Neuronal stem cell (in vitro differentiated cells): ENCODE measurements around the gene CCDC148.

Source experiments
- DNase-seq: peaks from one replicate; pipeline ENCODE4 v3.0.0-alpha.2; 2013; ENCODE audit warnings: low spot score
- H2AFZ ChIP-seq: one replicate; pipeline ENCODE4 v1.6.1; 2013; ENCODE audit warnings: mild to moderate bottlenecking, low read length, inconsistent platforms
- H2AK5ac ChIP-seq: 2 replicates; pipeline ENCODE4 v1.6.1; 2013; ENCODE audit warnings: low read depth, mild to moderate bottlenecking, inconsistent platforms, low read length, moderate library complexity, mixed read lengths
- H2BK120ac ChIP-seq: 2 replicates; pipeline ENCODE4 v1.6.1; 2013; ENCODE audit warnings: low read depth, mild to moderate bottlenecking, inconsistent platforms, low read length, moderate library complexity, mixed read lengths
- H2BK12ac ChIP-seq: one replicate; pipeline ENCODE4 v1.6.1; 2013; ENCODE audit warnings: low read length, inconsistent platforms
- H2BK15ac ChIP-seq: 2 replicates; pipeline ENCODE4 v1.6.1; 2013; ENCODE audit warnings: mild to moderate bottlenecking, low read length, inconsistent platforms, mixed read lengths
- H2BK5ac ChIP-seq: one replicate; pipeline ENCODE4 v1.6.1; 2013; ENCODE audit warnings: inconsistent platforms, mild to moderate bottlenecking, low read length, moderate library complexity
- H3K14ac ChIP-seq: one replicate; pipeline ENCODE4 v1.6.1; 2013; ENCODE audit warnings: low read length, inconsistent platforms
- H3K18ac ChIP-seq: 2 replicates; pipeline ENCODE4 v1.6.1; 2013; ENCODE audit warnings: low read length, inconsistent platforms
- H3K23ac ChIP-seq: 2 replicates; pipeline ENCODE4 v1.6.1; 2013; ENCODE audit warnings: low read depth, mild to moderate bottlenecking, mixed read lengths, low read length, inconsistent platforms; ENCODE audit not compliant: poor library complexity
- H3K27ac ChIP-seq: replicated peaks from 3 replicates; pipeline ENCODE4 v1.5.1; 2013; ENCODE audit warnings: low read length, inconsistent platforms
- H3K27me3 ChIP-seq, 3 experiments: 2 replicates each; pipeline ENCODE4 v1.6.1; 2013; ENCODE audit warnings: low read length in 3 of 3, mild to moderate bottlenecking in 2 of 3, inconsistent platforms in 1 of 3, low read depth in 1 of 3, mixed read lengths in 1 of 3, moderate library complexity in 1 of 3; ENCODE audit not compliant: control insufficient read depth in 3 of 3, insufficient read depth in 3 of 3
- H3K36me3 ChIP-seq, 2 donors: replicated peaks in 1 of 2; 2 replicates each; pipeline ENCODE4 v1.6.1; 2013; ENCODE audit warnings: low read length in 2 of 2; ENCODE audit not compliant: control insufficient read depth in 2 of 2, insufficient read depth in 2 of 2
- H3K4ac ChIP-seq: 2 replicates; pipeline ENCODE4 v1.6.1; 2013; ENCODE audit warnings: inconsistent platforms, mild to moderate bottlenecking, low read length, moderate library complexity
- H3K4me1 ChIP-seq, 2 donors: 1 replicate in 1 of 2; 2 replicates in 1 of 2; pipeline ENCODE4 v1.6.1; 2013; ENCODE audit warnings: low read length in 2 of 2, low read depth in 1 of 2; ENCODE audit not compliant: control insufficient read depth in 2 of 2, insufficient read depth in 1 of 2
- H3K4me2 ChIP-seq: one replicate; pipeline ENCODE4 v1.6.1; 2013; ENCODE audit warnings: mild to moderate bottlenecking, low read length, inconsistent platforms; ENCODE audit not compliant: insufficient read depth, poor library complexity, severe bottlenecking
- H3K4me3 ChIP-seq, 2 donors: 2 replicates each; pipeline ENCODE4 v1.5.1; 2013; ENCODE audit warnings: low read length in 2 of 2, mild to moderate bottlenecking in 2 of 2, inconsistent platforms in 1 of 2, moderate library complexity in 1 of 2
- H3K79me1 ChIP-seq: one replicate; pipeline ENCODE4 v1.6.1; 2013; ENCODE audit warnings: low read depth, mild to moderate bottlenecking, inconsistent platforms, low read length, moderate library complexity
- H3K9ac ChIP-seq: one replicate; pipeline ENCODE4 v1.6.1; 2013; ENCODE audit warnings: mild to moderate bottlenecking, low read depth, low read length, inconsistent platforms; ENCODE audit not compliant: poor library complexity
- H3K9me3 ChIP-seq, 2 donors: replicated peaks in 1 of 2; 2 replicates each; pipeline versions ENCODE3 to v1.6.1; 2013; ENCODE audit warnings: low read length in 2 of 2, mild to moderate bottlenecking in 2 of 2, inconsistent platforms in 1 of 2, low read depth in 1 of 2, mixed read lengths in 1 of 2, moderate library complexity in 1 of 2; ENCODE audit not compliant: control insufficient read depth in 2 of 2, insufficient read depth in 1 of 2
- H4K8ac ChIP-seq: one replicate; pipeline ENCODE4 v1.6.1; 2013; ENCODE audit warnings: low read depth, mild to moderate bottlenecking, inconsistent platforms, low read length, moderate library complexity
- H4K91ac ChIP-seq: one replicate; pipeline ENCODE4 v1.6.1; 2013; ENCODE audit warnings: low read length, low read depth, mild to moderate bottlenecking, inconsistent platforms; ENCODE audit not compliant: poor library complexity
- WGBS, 2 donors: extraction: QIAGEN DNeasy Blood & Tissue Kit; methylation state at CpG; one replicate each; pipeline ENCODE4 v1.1.7; 2013; ENCODE audit warnings: missing lambda C conversion rate in 2 of 2, mixed read lengths in 1 of 2; ENCODE audit not compliant: insufficient read length in 2 of 2, insufficient replicate concordance in 1 of 2; ENCODE audit errors: extremely low coverage in 2 of 2; 5-methylcytosine and 5-hydroxymethylcytosine counted together

Gene CCDC148

GRCh38 chr2:158412206-158412605 lies 44.3 kb downstream of the CCDC148 start:
- Histone ChIP-seq H3K4ac (no peak overlapping the region), H3K4me2 (no peak overlapping the region), H2BK120ac (no peak overlapping the region), H2BK5ac (no peak overlapping the region), H2AFZ (no peak overlapping the region), H2BK15ac (no peak overlapping the region), H3K23ac (no peak overlapping the region), H4K8ac (no peak overlapping the region), H3K9ac (no peak overlapping the region), H3K18ac (no peak overlapping the region), H3K9me3 (peaks cover 0 to 4% of the 10 kb centered on the region in 2 donors), H3K36me3 (peaks cover 0 to 2% of the 10 kb centered on the region in 2 donors), H3K14ac (no peak overlapping the region), H3K27ac (no peak overlapping the region), H3K4me1 (peaks cover 0 to 3% of the 10 kb centered on the region in 2 donors), H2BK12ac (no peak overlapping the region), H3K4me3 (no peak overlapping the region), H4K91ac (no peak overlapping the region), H3K79me1 (no peaks in the 10 kb centered on the region), H3K27me3 (no peaks in the 10 kb centered on the region), H2AK5ac (no peak overlapping the region)
- no peak for DNase-seq
- WGBS, 2 donors, result no CpG with 5 or more reads among the region's 3 CpGs

GRCh38 chr2:158411748-158412147 lies 44.8 kb downstream of the CCDC148 start:
- H3K4me1 ChIP-seq, result peaks cover 0 to 3% of the 10 kb centered on the region in 2 donors
- no peak overlapping the region for H3K4me2 ChIP-seq
- peak overlapping the region; percentile 65 for H3K18ac ChIP-seq
- H2BK120ac ChIP-seq, result no peak overlapping the region
- peak overlapping the region in 1 of 2 donors; percentile 31 for H3K4me3 ChIP-seq
- no peak overlapping the region for H4K91ac ChIP-seq
- DNase-seq, result no peak
- H3K79me1 ChIP-seq, result no peaks in the 10 kb centered on the region
- H3K36me3 ChIP-seq, result peaks cover 0 to 2% of the 10 kb centered on the region in 2 donors
- no peak overlapping the region for H3K9ac ChIP-seq
- no peak overlapping the region for H2BK15ac ChIP-seq
- H3K9me3 ChIP-seq, result peaks cover 0 to 4% of the 10 kb centered on the region in 2 donors
- peak overlapping the region; percentile 98 for H3K4ac ChIP-seq
- H2AK5ac ChIP-seq, result peak overlapping the region; percentile 97
- H3K27me3 ChIP-seq, result no peaks in the 10 kb centered on the region
- no peak overlapping the region for H2BK12ac ChIP-seq
- no peak overlapping the region for H2AFZ ChIP-seq
- no peak overlapping the region for H4K8ac ChIP-seq
- H3K14ac ChIP-seq, result no peak overlapping the region
- no peak overlapping the region for H3K23ac ChIP-seq
- no peak overlapping the region for H2BK5ac ChIP-seq
- no peak overlapping the region for H3K27ac ChIP-seq

- no peak overlapping the region for H2AFZ ChIP-seq
- H3K14ac ChIP-seq, result no peak overlapping the region
- peaks cover 0 to 3% of the 10 kb centered on the region in 2 donors for H3K4me1 ChIP-seq
- no peaks in the 10 kb centered on the region for H3K79me1 ChIP-seq
- DNase-seq, result no peak
- H4K8ac ChIP-seq, result no peak overlapping the region
- no peak overlapping the region for H3K4me2 ChIP-seq
- no peak overlapping the region for H2AK5ac ChIP-seq
- no peak overlapping the region for H3K23ac ChIP-seq
- no peak overlapping the region for H3K4ac ChIP-seq
- no peak overlapping the region for H3K18ac ChIP-seq
- peaks cover 0 to 2% of the 10 kb centered on the region in 2 donors for H3K36me3 ChIP-seq
- no peak overlapping the region for H2BK5ac ChIP-seq
- no peak overlapping the region for H2BK15ac ChIP-seq
- no CpG with 5 or more reads among the region's 1 CpG for WGBS, 2 donors
- H3K4me3 ChIP-seq, result no peak overlapping the region
- H3K27me3 ChIP-seq, result no peaks in the 10 kb centered on the region
- no peak overlapping the region for H4K91ac ChIP-seq
- H3K9me3 ChIP-seq, result peaks cover 0 to 4% of the 10 kb centered on the region in 2 donors
- no peak overlapping the region for H2BK120ac ChIP-seq
- H3K9ac ChIP-seq, result no peak overlapping the region
- H2BK12ac ChIP-seq, result no peak overlapping the region
- no peak overlapping the region for H3K27ac ChIP-seq
These were observed 46.4 kb downstream of the CCDC148 start for GRCh38 chr2:158410132-158410531.

- no peak overlapping the region for H2BK15ac ChIP-seq
- no peak overlapping the region for H2AFZ ChIP-seq
- no peak overlapping the region for H2BK12ac ChIP-seq
- H3K14ac ChIP-seq, result no peak overlapping the region
- no peak overlapping the region for H4K91ac ChIP-seq
- no peaks in the 10 kb centered on the region for H3K79me1 ChIP-seq
- no peak overlapping the region for H3K4me3 ChIP-seq
- WGBS, 2 donors, result no CpG with 5 or more reads among the region's 3 CpGs
- H3K4me2 ChIP-seq, result no peak overlapping the region
- H3K27me3 ChIP-seq, result no peaks in the 10 kb centered on the region
- H3K4ac ChIP-seq, result no peak overlapping the region
- H4K8ac ChIP-seq, result no peak overlapping the region
- H3K9ac ChIP-seq, result no peak overlapping the region
- no peak overlapping the region for H2BK120ac ChIP-seq
- H3K36me3 ChIP-seq, result peaks cover 0 to 2% of the 10 kb centered on the region in 2 donors
- no peak overlapping the region for H3K23ac ChIP-seq
- no peak for DNase-seq
- H3K9me3 ChIP-seq, result peaks cover 0 to 4% of the 10 kb centered on the region in 2 donors
- peaks cover 0 to 3% of the 10 kb centered on the region in 2 donors for H3K4me1 ChIP-seq
- H3K27ac ChIP-seq, result no peak overlapping the region
- H3K18ac ChIP-seq, result no peak overlapping the region
- H2AK5ac ChIP-seq, result no peak overlapping the region
- no peak overlapping the region for H2BK5ac ChIP-seq
These were observed 49.5 kb downstream of the CCDC148 start for GRCh38 chr2:158407031-158407430.
